Epithelial cell of proximal tubule (primary cell): Measurements from ENCODE around the gene MEI1. TPM values are rescaled to one million over a fixed set of nuclear protein-coding genes. Genes with fewer than 3 reads are reported as not detected.

Experiments used
- DNase-seq: peaks from one replicate; pipeline ENCODE4 v3.0.0-alpha.2; 2011; ENCODE audit warnings: low read depth
- H3K4me3 ChIP-seq: 2 replicates; pipeline ENCODE4 v1.5.1; 2011; ENCODE audit warnings: low read depth, mild to moderate bottlenecking, low read length
- CTCF ChIP-seq: conservative IDR thresholded peaks from 2 replicates; pipeline ENCODE4 v1.5.1; 2012; ENCODE audit warnings: low read depth, mild to moderate bottlenecking, low read length
- total RNA-seq: library from RNA; depleted of rRNA; stranded (reverse); fragments of >200 nt; gene quantifications from 2 replicates; pipeline ENCODE4 v1.2.3, GENCODE V29; 2015

MEI1 gene
- total RNA-seq, 1 donor from 2014 or later = 0.35 TPM

GRCh38 chr22:41775338-41775737 lies 76.0 kb downstream of the MEI1 start:
- no peak for DNase-seq
- no peak for TF ChIP-seq CTCF
- H3K4me3 ChIP-seq = no peak overlapping the region

DNA sequence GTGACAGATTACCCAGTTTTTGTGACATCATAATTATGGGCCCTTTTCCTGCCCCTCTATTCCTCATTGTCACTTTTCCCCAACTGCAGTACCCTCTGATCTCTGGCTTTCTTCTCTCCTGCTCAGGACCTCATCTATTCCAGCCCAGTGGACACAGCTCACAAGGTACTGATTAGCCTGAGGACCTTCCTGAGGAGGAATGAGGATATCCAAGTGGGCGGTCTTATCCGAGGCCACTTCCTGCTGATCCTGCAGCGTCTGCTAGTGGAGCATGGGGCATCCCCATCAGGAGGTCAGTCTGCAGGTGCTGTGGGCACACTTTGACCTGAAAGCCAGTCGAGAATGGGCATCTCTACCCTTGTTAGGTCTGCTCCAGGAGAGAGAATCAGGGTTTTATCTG lies 76.7 kb downstream of the MEI1 start:
- H3K4me3 ChIP-seq = no peak overlapping the region
- peak; percentile 37 for TF ChIP-seq CTCF
- DNase-seq = no peak

- no peak for TF ChIP-seq CTCF
- no peak overlapping the region for H3K4me3 ChIP-seq
- no peak for DNase-seq
Measured at GRCh38 chr22:41776381-41776780, 77.1 kb downstream of the MEI1 start.

- H3K4me3 ChIP-seq = no peak overlapping the region
- no peak for TF ChIP-seq CTCF
- DNase-seq = no peak
Measured at GRCh38 chr22:41777749-41778425, 78.6 kb downstream of the MEI1 start.

GRCh38 chr22:41779929-41780505 lies 80.7 kb downstream of the MEI1 start:
- DNase-seq = no peak
- no peak overlapping the region for H3K4me3 ChIP-seq
- no peak for TF ChIP-seq CTCF

GRCh38 chr22:41780746-41781505 lies 81.6 kb downstream of the MEI1 start:
- no peak for DNase-seq
- no peak overlapping the region for H3K4me3 ChIP-seq
- TF ChIP-seq CTCF = no peak
